ENCODE measurements around the gene MLH3. TPM values are rescaled to one million over a fixed set of nuclear protein-coding genes. Genes with fewer than 3 reads are reported as not detected.
"Not testable (repeated sequence)": the region's sequence is repeated elsewhere in the genome, so short reads cannot be mapped to it uniquely, and the experiment has no call there.

The MLH3 gene
- total RNA-seq, 8 experiments from 2014 or later = 12.2 to 37.4 (median 21.3) TPM

- Histone ChIP-seq H3K4me1 (replicated peaks in 1 of 2) (no peaks in the 10 kb centered on the region), H3K4me3 (no peak overlapping the region), H3K27ac (no peak overlapping the region)
- in situ Hi-C loops (cut with MboI; ENCODE audit: low pct_unique_long_range_greater_than_20kb in 2 of 9, low sequenced_read_pairs in 9 of 9, unreplicated experiment in 9 of 9) = no loop called here
- WGBS, 10 experiments = 67 to 100% (median 80%) methylated on average over 1 to 5 of the region's 5 CpGs; no CpG with 5 or more reads in 1 of the 10 experiments
- ATAC-seq (replicated peaks in 6 of 8) = no peak
Observed at GRCh38 chr14:75015496-75015895, 35.8 kb downstream of the MLH3 start.

- Histone ChIP-seq H3K4me3 (no peak overlapping the region), H3K27ac (no peak overlapping the region), H3K4me1 (replicated peaks in 1 of 2) (no peaks in the 10 kb centered on the region)
- in situ Hi-C loops (cut with MboI; ENCODE audit: low pct_unique_long_range_greater_than_20kb in 2 of 9, low sequenced_read_pairs in 9 of 9, unreplicated experiment in 9 of 9) = no loop called here
- ATAC-seq (replicated peaks in 6 of 8) = no peak
- WGBS, 10 experiments = 48 to 100% (median 90%) methylated on average over 1 to 5 of the region's 6 CpGs
Observed at GRCh38 chr14:75013290-75013689, 38.0 kb downstream of the MLH3 start.

- Histone ChIP-seq H3K4me3 (no peak overlapping the region), H3K4me1 (replicated peaks in 1 of 2) (no peaks in the 10 kb centered on the region), H3K27ac (no peak overlapping the region)
- in situ Hi-C loops (cut with MboI; ENCODE audit: low pct_unique_long_range_greater_than_20kb in 2 of 9, low sequenced_read_pairs in 9 of 9, unreplicated experiment in 9 of 9) = no loop called here
- ATAC-seq (replicated peaks in 6 of 8) = peak in 4 of 8 experiments; percentile 46 to 82 (median 62)
- 0 to 85% (median 75%) methylated on average over 1 to 4 of the region's 4 CpGs; no CpG with 5 or more reads in 2 of the 10 experiments for WGBS, 10 experiments
Observed at GRCh38 chr14:75011356-75011994, 39.8 kb downstream of the MLH3 start.

GRCh38 chr14:75010472-75011093, 40.7 kb downstream of the MLH3 start:
- Histone ChIP-seq H3K4me3 (no peak overlapping the region), H3K4me1 (replicated peaks in 1 of 2) (no peaks in the 10 kb centered on the region), H3K27ac (no peak overlapping the region)
- peak in 3 of 8 experiments; percentile 53 to 66 (median 54) for ATAC-seq (replicated peaks in 6 of 8)
- 48 to 100% (median 86%) methylated on average over 2 to 4 of the region's 4 CpGs; no CpG with 5 or more reads in 4 of the 10 experiments for WGBS, 10 experiments
- in situ Hi-C loops (cut with MboI; ENCODE audit: low pct_unique_long_range_greater_than_20kb in 2 of 9, low sequenced_read_pairs in 9 of 9, unreplicated experiment in 9 of 9) = no loop called here

- 80 to 100% (median 96%) methylated on average over 1 to 4 of the region's 4 CpGs; no CpG with 5 or more reads in 2 of the 10 experiments for WGBS, 10 experiments
- in situ Hi-C loops (cut with MboI; ENCODE audit: low pct_unique_long_range_greater_than_20kb in 2 of 9, low sequenced_read_pairs in 9 of 9, unreplicated experiment in 9 of 9) = no loop called here
- H3K4me1 ChIP-seq (replicated peaks in 1 of 2) = peaks cover 2 to 6% of the 10 kb centered on the region in 2 donors
- no peak overlapping the region for H3K27ac ChIP-seq
- no peak for ATAC-seq (replicated peaks in 6 of 8)
- H3K4me3 ChIP-seq = no peak overlapping the region
Observed at GRCh38 chr14:75009176-75009575, 42.1 kb downstream of the MLH3 start.

- no peak for ATAC-seq (replicated peaks in 6 of 8)
- H3K4me3 ChIP-seq = no peak overlapping the region
- peaks cover 9 to 13% of the 10 kb centered on the region in 2 donors for H3K4me1 ChIP-seq (replicated peaks in 1 of 2)
- H3K27ac ChIP-seq = no peak overlapping the region
- 74 to 100% (median 92%) methylated on average over 1 to 3 of the region's 3 CpGs; no CpG with 5 or more reads in 1 of the 10 experiments for WGBS, 10 experiments
- in situ Hi-C loops (cut with MboI; ENCODE audit: low pct_unique_long_range_greater_than_20kb in 2 of 9, low sequenced_read_pairs in 9 of 9, unreplicated experiment in 9 of 9) = no loop called here
Observed at GRCh38 chr14:75005357-75005756, 45.9 kb downstream of the MLH3 start.

GRCh38 chr14:75003250-75004027, 47.8 kb downstream of the MLH3 start:
- ATAC-seq (replicated peaks in 6 of 8) = no peak
- 0 to 100% (median 19%) methylated on average over 1 to 11 of the region's 18 CpGs; no CpG with 5 or more reads in 2 of the 10 experiments for WGBS, 10 experiments
- in situ Hi-C loops (cut with MboI; ENCODE audit: low pct_unique_long_range_greater_than_20kb in 2 of 9, low sequenced_read_pairs in 9 of 9, unreplicated experiment in 9 of 9) = no loop called here

GRCh38 chr14:75002392-75003249, 48.6 kb downstream of the MLH3 start, which contains the start of gene EIF2B2:
Gene EIF2B2, plus strand, starts transcription at chr14:75002921. Its CDS starts 70 bp downstream, at chr14:75002991.
- Histone ChIP-seq H3K27ac (peak within 1 kb of the TSS; percentile 62 to 86), H3K4me3 (peak within 1 kb of the TSS; percentile 72 to 89 (median 78)), H3K4me1 (replicated peaks in 1 of 2) (peaks cover 9 to 13% of the 10 kb centered on the region in 2 donors)
- in situ Hi-C loops (cut with MboI; ENCODE audit: low pct_unique_long_range_greater_than_20kb in 2 of 9, low sequenced_read_pairs in 9 of 9, unreplicated experiment in 9 of 9) = no loop called here
- ATAC-seq (replicated peaks in 6 of 8) = peak; percentile 95 to 97 (median 96)
- WGBS, 10 experiments = 0 to 7% (median 0%) methylated on average over 1 to 12 of the region's 66 CpGs; no CpG with 5 or more reads in 2 of the 10 experiments

More at GRCh38 chr14:75003250-75004027, 47.8 kb downstream of the MLH3 start:
- H3K27ac ChIP-seq = peak overlapping the region; percentile 62 to 86
- peaks cover 9 to 13% of the 10 kb centered on the region in 2 donors for H3K4me1 ChIP-seq (replicated peaks in 1 of 2)
- H3K4me3 ChIP-seq = peak overlapping the region; percentile 72 to 89 (median 78)

- 86 to 100% (median 100%) methylated on average over 1 of the region's 1 CpG; no CpG with 5 or more reads in 2 of the 10 experiments for WGBS, 10 experiments
Observed at GRCh38 chr14:75001899-75002298, 49.4 kb downstream of the MLH3 start.

GRCh38 chr14:75001261-75001660, 50.0 kb downstream of the MLH3 start:
- in situ Hi-C loops (cut with MboI; ENCODE audit: low pct_unique_long_range_greater_than_20kb in 2 of 9, low sequenced_read_pairs in 9 of 9, unreplicated experiment in 9 of 9) = no loop called here
- H3K27ac ChIP-seq = no peak overlapping the region
- H3K4me1 ChIP-seq (replicated peaks in 1 of 2) = peaks cover 9 to 13% of the 10 kb centered on the region in 2 donors
- no peak overlapping the region for H3K4me3 ChIP-seq
- no peak for ATAC-seq (replicated peaks in 6 of 8)
- 33 to 100% (median 94%) methylated on average over 1 to 2 of the region's 2 CpGs for WGBS, 10 experiments

More at GRCh38 chr14:75001899-75002298, 49.4 kb downstream of the MLH3 start:
- Histone ChIP-seq H3K4me1 (replicated peaks in 1 of 2) (peaks cover 9 to 13% of the 10 kb centered on the region in 2 donors), H3K4me3 (peak overlapping the region; percentile 72 to 89 (median 78)), H3K27ac (peak overlapping the region; percentile 38)
- in situ Hi-C loops (cut with MboI; ENCODE audit: low pct_unique_long_range_greater_than_20kb in 2 of 9, low sequenced_read_pairs in 9 of 9, unreplicated experiment in 9 of 9) = no loop called here
- ATAC-seq (replicated peaks in 6 of 8) = no peak

- ATAC-seq (replicated peaks in 6 of 8); H3K27ac ChIP-seq; H3K4me1 ChIP-seq (replicated peaks in 1 of 2); H3K4me3 ChIP-seq; in situ Hi-C loops (cut with MboI; ENCODE audit: low pct_unique_long_range_greater_than_20kb in 2 of 9, low sequenced_read_pairs in 9 of 9, unreplicated experiment in 9 of 9): not testable (repeated sequence)
- WGBS, 10 experiments = no CpG with 5 or more reads among the region's 7 CpGs
Observed at GRCh38 chr14:74995781-74996180, 55.5 kb downstream of the MLH3 start.

- H3K4me3 ChIP-seq; ATAC-seq (replicated peaks in 6 of 8); H3K27ac ChIP-seq; in situ Hi-C loops (cut with MboI; ENCODE audit: low pct_unique_long_range_greater_than_20kb in 2 of 9, low sequenced_read_pairs in 9 of 9, unreplicated experiment in 9 of 9); H3K4me1 ChIP-seq (replicated peaks in 1 of 2): not testable (repeated sequence)
- 97% methylated on average over 5 of the region's 28 CpGs; no CpG with 5 or more reads in 9 of the 10 experiments for WGBS, 10 experiments
Observed at GRCh38 chr14:74994182-74994581, 57.1 kb downstream of the MLH3 start.

All from motor neuron (in vitro differentiated cells).